ENCODE data around the gene ASB3.

GRCh38 chr2:53750041-53750768 is 36.5 kb downstream of the ASB3 start:
- TF ChIP-seq CTCF (IDR thresholded peaks at IDR 0.05) (no peak), POLR2AphosphoS5 (IDR thresholded peaks at IDR 0.05) (no peak), EP300 (IDR thresholded peaks at IDR 0.05) (no peak), POLR2A (IDR thresholded peaks at IDR 0.05) (no peak)

Measured in stomach (tissue), 4 donors.